ENCODE measurements around the gene ANKRD44.

The ANKRD44 gene

DNA sequence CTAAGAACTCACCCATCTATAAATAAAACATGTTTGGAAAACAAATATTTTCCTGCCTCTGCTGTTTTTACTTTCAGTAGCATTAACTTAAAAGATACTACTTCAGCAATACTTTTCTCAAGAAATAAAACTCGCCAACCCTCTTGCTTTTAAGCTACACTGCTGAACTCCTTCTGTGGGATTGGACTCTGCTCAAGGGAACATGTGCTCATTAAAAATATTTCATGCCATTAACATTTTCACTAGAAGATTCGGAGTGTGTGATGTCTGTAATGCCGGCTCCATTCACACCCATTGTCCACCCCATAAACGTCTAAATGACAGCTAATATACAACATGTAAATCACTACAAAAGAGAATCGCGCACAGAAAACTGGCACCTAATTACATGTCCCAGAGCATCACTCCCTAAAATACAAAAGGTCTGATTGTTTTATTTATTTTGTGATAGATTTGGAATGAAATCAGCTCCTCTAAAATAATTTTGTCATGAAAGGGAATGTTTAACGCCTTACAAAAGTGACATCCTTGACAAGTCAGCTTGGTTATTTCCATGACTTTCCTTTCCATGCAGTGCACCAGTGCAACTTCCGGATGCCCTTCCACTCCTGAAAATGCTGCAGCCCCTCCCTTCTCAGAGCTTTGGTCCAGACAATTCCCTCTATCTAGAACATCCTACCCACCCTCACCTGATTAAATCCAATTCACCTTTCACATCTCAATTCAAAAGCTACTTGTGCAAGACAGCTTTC is 73.1 kb downstream of the ANKRD44 start:
- Histone ChIP-seq H3K27me3 (ENCODE audit: insufficient read depth, low read length, poor library complexity) (no peaks in the 10 kb centered on the region), H3K27ac (ENCODE audit: low read length) (no peak overlapping the region), H3K4me1 (ENCODE audit: insufficient read depth, low read length) (peaks cover 27% of the 10 kb centered on the region), H3K79me2 (ENCODE audit: insufficient read depth, low read length) (peaks cover 21% of the 10 kb centered on the region), H4K20me1 (ENCODE audit: insufficient read depth, low read length) (no peaks in the 10 kb centered on the region), H3K9me3 (ENCODE audit: insufficient read depth, low read length, severe bottlenecking) (no peaks in the 10 kb centered on the region), H2AFZ (ENCODE audit: low read depth, low read length) (no peak overlapping the region), H3K4me2 (ENCODE audit: insufficient read depth, low read length) (no peak overlapping the region), H3K36me3 (ENCODE audit: insufficient read depth, low read length) (no peaks in the 10 kb centered on the region), H3K4me3 (ENCODE audit: low read depth in 1 of 2, low read length in 2 of 2) (no peak overlapping the region), H3K9ac (ENCODE audit: low read depth, low read length) (no peak overlapping the region)
- no peak for ATAC-seq (ENCODE audit: insufficient read depth, low read depth)
- TF ChIP-seq, protein P1, sequence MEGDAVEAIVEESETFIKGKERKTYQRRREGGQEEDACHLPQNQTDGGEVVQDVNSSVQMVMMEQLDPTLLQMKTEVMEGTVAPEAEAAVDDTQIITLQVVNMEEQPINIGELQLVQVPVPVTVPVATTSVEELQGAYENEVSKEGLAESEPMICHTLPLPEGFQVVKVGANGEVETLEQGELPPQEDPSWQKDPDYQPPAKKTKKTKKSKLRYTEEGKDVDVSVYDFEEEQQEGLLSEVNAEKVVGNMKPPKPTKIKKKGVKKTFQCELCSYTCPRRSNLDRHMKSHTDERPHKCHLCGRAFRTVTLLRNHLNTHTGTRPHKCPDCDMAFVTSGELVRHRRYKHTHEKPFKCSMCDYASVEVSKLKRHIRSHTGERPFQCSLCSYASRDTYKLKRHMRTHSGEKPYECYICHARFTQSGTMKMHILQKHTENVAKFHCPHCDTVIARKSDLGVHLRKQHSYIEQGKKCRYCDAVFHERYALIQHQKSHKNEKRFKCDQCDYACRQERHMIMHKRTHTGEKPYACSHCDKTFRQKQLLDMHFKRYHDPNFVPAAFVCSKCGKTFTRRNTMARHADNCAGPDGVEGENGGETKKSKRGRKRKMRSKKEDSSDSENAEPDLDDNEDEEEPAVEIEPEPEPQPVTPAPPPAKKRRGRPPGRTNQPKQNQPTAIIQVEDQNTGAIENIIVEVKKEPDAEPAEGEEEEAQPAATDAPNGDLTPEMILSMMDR (IDR thresholded peaks at IDR 0.05; ENCODE audit: borderline replicate concordance, extremely low read depth, low read length, poor library complexity, severe bottlenecking), result no peak
- no peak for TF ChIP-seq EZH2 (IDR thresholded peaks at IDR 0.05; ENCODE audit: borderline replicate concordance, low read depth, low read length, severe bottlenecking)
- DNase-seq, result no peak

DNA sequence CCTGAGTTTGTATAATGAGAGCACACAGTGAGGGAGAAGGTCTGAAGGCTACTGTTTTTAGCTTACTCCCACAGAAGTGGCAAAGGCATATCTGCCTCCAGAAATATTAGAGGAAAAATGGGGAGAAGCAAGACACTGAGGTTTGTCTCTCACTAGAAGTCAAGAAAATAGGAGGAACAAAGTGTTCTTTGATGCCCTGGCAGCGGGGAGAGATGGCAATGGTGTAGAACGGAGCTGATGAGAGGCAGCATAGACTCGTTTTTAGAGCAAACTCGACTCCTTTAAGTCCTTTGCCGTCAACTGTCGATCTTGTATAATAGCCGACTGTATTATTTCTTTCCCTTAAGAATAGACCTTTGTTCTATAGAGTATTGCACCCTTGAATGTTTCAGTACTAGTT is 73.8 kb downstream of the ANKRD44 start:
- Histone ChIP-seq H3K36me3 (ENCODE audit: insufficient read depth, low read length) (no peaks in the 10 kb centered on the region), H3K4me3 (ENCODE audit: low read depth in 1 of 2, low read length in 2 of 2) (no peak overlapping the region), H3K27ac (ENCODE audit: low read length) (no peak overlapping the region), H3K4me2 (ENCODE audit: insufficient read depth, low read length) (no peak overlapping the region), H3K4me1 (ENCODE audit: insufficient read depth, low read length) (peaks cover 27% of the 10 kb centered on the region), H2AFZ (ENCODE audit: low read depth, low read length) (no peak overlapping the region), H3K9ac (ENCODE audit: low read depth, low read length) (no peak overlapping the region), H3K27me3 (ENCODE audit: insufficient read depth, low read length, poor library complexity) (no peaks in the 10 kb centered on the region), H3K79me2 (ENCODE audit: insufficient read depth, low read length) (peaks cover 21% of the 10 kb centered on the region), H4K20me1 (ENCODE audit: insufficient read depth, low read length) (no peaks in the 10 kb centered on the region), H3K9me3 (ENCODE audit: insufficient read depth, low read length, severe bottlenecking) (no peaks in the 10 kb centered on the region)
- ATAC-seq (ENCODE audit: insufficient read depth, low read depth) (no peak), DNase-seq (no peak)
- no peak for TF ChIP-seq EZH2 (IDR thresholded peaks at IDR 0.05; ENCODE audit: borderline replicate concordance, low read depth, low read length, severe bottlenecking)
- TF ChIP-seq, protein P1 (IDR thresholded peaks at IDR 0.05; ENCODE audit: borderline replicate concordance, extremely low read depth, low read length, poor library complexity, severe bottlenecking), result no peak

DNA sequence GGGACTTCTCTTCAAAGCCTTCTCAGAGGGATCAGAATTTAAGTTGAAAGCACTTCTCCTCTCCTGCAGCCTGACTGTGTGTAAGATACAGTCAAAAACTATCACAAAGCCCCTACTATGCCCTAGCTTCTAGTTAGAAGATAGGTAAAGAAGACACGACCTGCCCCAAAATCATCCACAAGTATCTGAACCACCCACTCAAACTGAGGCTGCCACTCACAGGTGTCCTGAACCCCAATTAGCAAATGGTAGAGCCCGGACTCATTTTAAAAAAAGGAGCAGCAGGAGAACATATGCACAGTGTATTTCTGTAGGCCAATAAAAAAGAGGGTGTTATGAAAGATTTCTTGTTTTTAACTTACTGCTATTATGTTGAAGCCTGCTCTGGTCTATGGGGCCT is 74.4 kb downstream of the ANKRD44 start:
- TF ChIP-seq EZH2 (IDR thresholded peaks at IDR 0.05; ENCODE audit: borderline replicate concordance, low read depth, low read length, severe bottlenecking), result no peak
- TF ChIP-seq, protein P1 (IDR thresholded peaks at IDR 0.05; ENCODE audit: borderline replicate concordance, extremely low read depth, low read length, poor library complexity, severe bottlenecking), result no peak
- H3K9ac ChIP-seq (ENCODE audit: low read depth, low read length), result no peak overlapping the region
- peaks cover 21% of the 10 kb centered on the region for H3K79me2 ChIP-seq (ENCODE audit: insufficient read depth, low read length)
- DNase-seq, result no peak
- H3K4me2 ChIP-seq (ENCODE audit: insufficient read depth, low read length), result no peak overlapping the region
- no peaks in the 10 kb centered on the region for H3K9me3 ChIP-seq (ENCODE audit: insufficient read depth, low read length, severe bottlenecking)
- no peak overlapping the region for H3K4me3 ChIP-seq (ENCODE audit: low read depth in 1 of 2, low read length in 2 of 2)
- H2AFZ ChIP-seq (ENCODE audit: low read depth, low read length), result no peak overlapping the region
- peaks cover 25% of the 10 kb centered on the region for H3K4me1 ChIP-seq (ENCODE audit: insufficient read depth, low read length)
- no peaks in the 10 kb centered on the region for H4K20me1 ChIP-seq (ENCODE audit: insufficient read depth, low read length)
- no peak overlapping the region for H3K27ac ChIP-seq (ENCODE audit: low read length)
- ATAC-seq (ENCODE audit: insufficient read depth, low read depth), result no peak
- no peaks in the 10 kb centered on the region for H3K36me3 ChIP-seq (ENCODE audit: insufficient read depth, low read length)
- no peaks in the 10 kb centered on the region for H3K27me3 ChIP-seq (ENCODE audit: insufficient read depth, low read length, poor library complexity)
